GM18511 (cell line): ENCODE data around the gene SLC32A1.

Experiments
- ATAC-seq: cut with Tn5 transposase; IDR thresholded peaks from one replicate; pipeline ENCODE4 v1.9.1; 2021; ENCODE audit warnings: mild to moderate bottlenecking, moderate library complexity; ENCODE audit not compliant: unreplicated experiment

The SLC32A1 gene, protein sequence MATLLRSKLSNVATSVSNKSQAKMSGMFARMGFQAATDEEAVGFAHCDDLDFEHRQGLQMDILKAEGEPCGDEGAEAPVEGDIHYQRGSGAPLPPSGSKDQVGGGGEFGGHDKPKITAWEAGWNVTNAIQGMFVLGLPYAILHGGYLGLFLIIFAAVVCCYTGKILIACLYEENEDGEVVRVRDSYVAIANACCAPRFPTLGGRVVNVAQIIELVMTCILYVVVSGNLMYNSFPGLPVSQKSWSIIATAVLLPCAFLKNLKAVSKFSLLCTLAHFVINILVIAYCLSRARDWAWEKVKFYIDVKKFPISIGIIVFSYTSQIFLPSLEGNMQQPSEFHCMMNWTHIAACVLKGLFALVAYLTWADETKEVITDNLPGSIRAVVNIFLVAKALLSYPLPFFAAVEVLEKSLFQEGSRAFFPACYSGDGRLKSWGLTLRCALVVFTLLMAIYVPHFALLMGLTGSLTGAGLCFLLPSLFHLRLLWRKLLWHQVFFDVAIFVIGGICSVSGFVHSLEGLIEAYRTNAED

DNA sequence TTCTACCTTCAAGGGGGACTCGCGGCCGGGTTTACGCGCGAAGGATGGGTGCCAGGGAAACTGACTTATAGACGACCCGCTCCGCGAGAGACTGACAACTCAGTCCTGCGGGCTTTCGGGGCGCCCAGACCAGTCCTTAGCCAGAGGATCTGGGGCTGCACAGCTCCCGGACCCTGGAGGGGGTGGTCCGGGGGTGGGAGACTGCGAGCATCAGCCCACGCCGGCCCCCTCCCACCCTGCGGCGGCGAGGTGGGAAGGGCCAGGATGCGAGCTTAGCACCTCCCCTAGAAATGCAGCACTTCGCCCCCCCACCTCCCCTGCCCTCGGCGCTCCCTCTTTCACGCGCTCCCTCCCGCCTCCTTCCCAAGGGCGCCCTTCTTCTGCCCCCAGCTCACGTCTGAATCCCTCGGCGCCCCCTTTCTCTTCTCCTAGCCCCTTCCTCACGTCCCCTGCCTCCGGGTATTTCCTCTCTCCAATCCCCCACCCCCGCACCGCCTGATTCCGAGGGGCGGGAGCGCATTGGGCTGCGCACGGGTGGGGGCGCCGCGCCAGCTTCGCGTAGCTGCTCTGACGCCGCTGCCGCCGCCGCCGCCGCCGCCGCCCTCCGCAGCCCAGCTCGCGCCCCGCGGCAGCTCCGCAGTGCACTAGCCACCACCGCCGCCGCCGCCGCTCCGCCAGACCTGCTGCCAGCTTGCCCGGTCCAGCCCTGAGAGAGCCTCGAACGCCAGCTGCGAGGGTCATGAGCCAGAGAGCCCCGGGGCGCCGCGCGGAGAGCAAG is at the start of gene SLC32A1:
Gene SLC32A1 (plus strand): TSS at position 639 of the 778 bp plus-strand sequence. CDS start 239 bp downstream, outside the sequence.
- ATAC-seq: no peak

DNA sequence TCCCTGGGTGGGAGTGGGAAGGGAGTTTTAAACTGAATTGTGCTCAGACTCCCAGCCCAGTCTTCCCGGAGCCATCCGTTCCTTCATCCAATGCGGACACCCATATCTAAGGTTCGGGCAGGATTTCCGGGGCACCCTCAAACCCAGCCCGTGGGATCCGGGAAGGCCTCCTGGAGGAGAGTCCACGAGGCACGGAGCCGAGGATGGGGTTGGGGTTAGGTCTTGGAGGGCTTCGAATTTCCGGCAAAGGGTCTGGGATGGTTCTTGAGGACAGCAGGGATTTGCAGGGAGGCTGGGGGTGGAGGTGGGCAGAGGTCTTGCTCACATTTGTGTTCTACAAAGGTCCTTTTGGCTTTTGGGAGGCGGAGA is 49.5 kb upstream of the SLC32A1 start:
- no peak for ATAC-seq

DNA sequence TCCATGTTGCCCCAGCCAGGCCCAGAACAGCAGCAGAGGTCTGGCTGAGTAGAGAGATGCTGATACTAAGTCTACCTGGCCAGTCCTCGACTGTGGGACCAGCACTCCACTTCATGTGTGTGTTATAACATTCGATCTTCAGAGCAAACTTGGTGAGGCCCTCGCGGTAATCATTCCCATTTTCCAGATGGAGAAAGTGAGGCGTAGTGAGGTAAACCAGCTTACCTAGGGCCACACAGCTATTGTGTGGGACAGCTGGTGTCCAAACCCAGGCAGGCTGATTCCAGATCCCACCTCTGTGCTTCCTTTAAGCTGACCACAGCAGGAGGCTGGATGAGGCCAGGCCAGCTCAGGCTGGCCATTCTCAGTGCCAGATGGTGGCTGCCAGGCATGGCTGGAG is 47.7 kb upstream of the SLC32A1 start:
- ATAC-seq: no peak

DNA sequence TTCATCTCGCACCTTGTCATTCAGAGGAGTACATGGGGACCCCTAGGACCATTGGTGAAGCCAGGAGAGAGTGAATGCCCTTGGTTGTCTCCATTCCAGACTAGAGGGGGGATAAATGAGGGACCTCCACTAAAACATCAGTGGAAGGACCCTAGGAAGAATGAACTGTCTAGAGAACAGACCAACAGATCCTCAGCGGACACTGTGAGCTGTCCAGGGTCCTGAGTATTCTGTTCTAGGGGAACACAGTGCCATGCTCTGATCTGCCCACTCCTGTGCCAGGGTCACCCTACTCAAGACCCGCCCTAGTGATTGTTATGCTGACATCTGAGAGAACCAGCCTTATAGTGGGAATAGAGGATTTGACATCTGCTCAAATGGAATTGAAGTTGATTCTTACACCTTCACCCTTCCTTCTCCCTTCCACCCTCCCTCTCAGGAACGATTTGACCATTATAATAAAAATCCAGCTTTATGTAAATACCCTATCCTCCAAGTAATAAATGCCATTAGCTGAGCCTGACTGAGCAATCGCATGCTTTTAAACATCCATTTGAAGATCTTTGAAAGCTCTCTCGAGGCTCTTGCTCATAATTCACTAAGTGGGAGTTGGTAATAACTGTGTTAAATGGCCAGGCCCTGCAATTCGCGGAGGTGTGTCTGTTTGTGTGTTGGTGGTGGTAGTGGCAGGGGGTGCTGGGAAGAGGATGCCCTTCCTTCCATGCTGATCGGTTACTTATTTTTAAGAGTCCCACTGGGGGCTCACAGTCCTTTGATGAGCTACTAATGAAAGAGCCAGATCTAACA is 43.6 kb upstream of the SLC32A1 start:
- ATAC-seq: no peak

DNA sequence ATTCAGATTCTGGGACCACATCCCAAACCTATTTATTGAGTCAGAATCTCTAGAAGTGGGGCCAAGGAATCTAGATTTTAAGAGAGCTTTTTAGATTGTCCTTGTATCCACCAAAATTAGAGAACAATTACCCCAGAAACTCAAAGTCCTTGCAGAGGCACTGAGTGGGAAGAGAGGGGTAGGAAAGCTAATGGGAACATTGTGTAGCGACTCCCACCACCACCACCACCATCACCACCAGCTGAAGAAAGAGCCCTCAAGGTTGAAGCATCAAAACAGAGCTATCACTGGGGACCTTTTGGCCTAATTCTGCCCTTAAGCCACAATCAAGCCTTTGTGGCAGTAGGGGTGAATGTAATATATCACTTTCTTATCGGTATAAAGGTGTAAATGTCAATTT is 39.0 kb upstream of the SLC32A1 start:
- ATAC-seq: no peak

DNA sequence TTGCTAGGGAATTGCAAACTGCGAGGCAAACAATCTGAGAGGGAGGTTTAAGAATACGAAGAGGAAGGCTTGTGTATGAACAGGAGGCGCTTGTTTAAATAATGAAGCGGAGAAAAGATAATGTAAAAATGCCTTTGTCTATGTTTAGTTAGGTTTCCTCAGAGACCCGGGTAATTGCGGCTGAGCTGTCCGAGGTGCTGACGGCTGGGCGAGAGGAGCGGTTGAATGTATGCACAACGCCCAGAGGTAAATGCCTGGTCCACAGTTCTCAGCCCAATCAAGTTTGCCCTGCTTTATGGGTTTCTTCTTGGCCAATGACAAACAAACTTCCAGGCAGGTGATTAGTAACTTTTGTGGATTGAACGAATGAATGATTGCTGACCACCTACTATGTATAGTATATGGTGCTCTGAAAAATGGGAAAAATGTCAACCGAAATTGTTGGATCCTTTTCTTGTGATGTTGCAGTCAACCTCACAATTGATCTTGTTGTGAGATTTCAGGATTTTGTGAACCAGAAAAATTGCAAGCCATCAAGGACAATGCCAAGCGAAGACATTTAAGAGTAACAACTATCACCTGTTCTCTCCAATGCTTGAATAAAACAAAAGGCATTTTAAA is 38.3 kb upstream of the SLC32A1 start:
- no peak for ATAC-seq

DNA sequence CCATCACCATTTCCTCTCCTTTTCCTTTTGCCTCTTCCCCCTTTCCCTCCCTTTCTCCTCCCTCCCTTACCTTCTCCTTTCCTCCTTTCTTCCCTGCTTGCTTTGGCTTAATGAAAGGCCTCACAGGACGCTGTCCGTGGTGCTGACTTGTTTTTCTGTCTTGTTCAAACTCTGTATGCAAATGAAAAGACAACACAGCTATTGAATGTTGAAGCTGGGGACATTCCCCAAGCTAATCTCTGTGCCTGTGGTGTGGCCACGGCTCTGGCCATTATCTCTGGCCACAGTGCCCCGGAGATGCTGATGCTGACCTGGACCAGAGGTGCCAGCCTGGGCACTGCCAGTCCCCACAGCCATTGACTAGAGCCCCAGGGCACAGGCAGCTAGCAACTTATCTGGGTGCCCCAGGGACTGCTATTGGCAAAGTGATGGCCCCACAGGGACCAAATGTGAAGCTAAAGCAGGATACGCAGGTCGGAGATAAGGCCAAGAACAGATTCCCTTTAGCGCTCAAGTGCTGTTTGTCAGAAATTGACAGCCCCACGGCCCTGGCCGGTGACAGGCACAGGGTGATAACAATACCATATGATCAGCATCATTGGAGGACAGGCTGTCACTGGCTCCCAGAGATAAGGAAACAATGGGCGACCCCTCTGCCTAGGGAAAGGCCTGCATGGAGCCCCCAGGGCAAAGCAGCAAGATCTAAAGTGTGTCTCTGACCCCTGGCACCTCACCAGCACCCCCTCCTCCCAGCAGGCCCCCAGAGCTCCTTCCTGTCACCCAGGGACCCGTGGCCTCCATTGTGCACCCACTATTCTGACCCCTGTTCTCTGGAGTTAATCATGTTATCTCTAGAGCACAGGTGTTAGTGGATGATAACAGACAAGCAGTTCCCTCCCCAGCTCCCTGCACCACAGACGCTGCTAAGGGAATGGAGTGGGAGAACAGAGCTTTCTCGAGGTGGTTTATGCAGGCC is 31.6 kb upstream of the SLC32A1 start:
- no peak for ATAC-seq

DNA sequence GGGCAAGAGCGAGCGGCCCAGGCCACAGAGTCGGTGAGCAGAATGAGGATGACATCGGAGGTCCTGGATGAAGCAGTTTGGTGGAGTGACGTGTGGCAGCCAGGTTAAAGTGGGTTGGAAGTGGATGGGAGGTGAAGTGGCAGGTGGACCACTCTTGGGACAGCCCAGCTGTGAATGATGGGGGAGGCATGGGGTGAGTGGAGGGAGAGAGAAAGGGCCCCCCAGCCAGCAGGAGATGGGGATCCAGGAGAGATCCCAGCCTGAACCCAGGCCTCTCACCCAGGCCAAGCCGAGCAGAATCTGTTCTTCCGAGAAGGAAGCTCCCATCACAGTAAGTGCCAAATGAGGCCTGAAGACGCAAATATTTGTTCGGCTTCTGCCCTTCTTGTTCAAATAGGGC is 27.0 kb upstream of the SLC32A1 start:
- no peak for ATAC-seq

DNA sequence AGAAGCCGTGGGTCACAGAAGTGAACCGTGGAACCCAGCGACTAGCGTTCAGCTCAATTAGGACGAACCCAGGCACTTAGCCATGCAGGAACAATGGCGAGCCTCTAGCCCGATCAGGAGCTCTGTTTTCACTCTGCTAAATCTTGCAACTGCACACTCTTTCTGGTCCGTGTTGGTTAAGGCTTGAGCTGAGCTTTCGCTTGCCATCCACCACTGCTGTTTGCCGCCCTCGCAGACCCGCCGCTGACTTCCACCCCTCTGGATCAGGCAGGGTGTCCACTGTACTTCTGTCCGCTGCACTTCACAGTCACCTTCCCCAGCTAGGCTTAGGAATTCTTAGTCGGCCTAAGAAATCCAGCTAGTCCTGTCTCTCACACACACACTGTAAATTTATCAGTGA is 25.7 kb upstream of the SLC32A1 start:
- no peak for ATAC-seq

DNA sequence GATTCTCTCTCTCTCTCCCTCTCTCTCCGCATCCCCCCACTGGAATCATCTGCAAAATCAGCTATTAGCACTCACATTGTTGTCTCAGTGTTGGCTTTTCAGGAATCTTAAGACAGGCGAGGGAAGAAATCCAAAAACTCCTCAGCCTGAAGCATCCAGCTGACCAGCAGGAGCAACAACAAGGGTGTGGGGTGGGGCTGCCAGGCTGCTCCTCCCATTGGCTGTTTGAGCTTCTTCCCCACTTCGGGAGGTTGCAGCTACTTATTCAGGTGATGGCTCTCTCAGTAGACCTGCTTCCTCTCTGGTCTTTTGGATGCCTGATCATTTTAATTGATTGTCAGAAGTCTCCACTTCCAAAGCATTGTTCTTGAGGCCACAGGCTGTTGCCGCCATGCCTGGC is 24.1 kb upstream of the SLC32A1 start:
- ATAC-seq: no peak

DNA sequence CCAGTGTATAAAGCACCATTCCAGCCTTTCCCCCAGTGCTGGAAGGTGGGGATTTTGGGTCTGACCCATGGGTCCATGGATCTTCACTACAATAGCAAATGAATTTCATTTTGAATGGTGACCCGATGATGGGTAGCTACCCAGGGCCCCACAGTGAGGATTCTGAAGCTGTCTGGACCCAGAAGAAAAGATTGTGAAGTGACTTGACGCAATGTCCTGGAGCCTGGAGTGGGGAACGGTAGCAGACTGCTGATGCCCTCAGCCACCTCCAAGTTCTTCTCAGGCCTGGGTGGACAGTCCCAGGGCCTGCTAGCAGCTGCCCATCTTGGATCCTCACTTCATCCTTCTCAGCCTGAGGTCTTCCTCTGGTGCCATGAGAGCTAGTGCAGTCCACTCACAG is 23.4 kb upstream of the SLC32A1 start:
- ATAC-seq: no peak

DNA sequence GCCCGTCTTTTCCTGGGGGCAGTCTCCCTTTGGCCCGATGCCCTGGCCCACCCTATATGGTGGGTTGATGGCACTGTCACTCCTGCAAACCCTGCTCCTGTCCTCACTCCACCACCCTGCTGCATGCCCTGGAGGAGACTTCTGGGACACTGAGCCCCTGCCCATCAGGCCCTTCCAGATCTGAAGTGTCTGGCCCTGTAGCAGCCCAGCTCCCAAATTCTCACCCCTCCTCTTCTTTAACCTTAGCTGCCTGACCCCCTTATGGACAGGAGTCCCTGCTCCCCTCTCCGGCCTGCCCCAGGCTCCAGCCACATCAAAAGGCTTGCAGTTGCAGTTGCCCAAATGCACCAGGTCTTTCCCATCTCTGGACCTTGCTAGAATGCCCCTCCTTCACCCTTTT is 20.8 kb upstream of the SLC32A1 start:
- no peak for ATAC-seq

DNA sequence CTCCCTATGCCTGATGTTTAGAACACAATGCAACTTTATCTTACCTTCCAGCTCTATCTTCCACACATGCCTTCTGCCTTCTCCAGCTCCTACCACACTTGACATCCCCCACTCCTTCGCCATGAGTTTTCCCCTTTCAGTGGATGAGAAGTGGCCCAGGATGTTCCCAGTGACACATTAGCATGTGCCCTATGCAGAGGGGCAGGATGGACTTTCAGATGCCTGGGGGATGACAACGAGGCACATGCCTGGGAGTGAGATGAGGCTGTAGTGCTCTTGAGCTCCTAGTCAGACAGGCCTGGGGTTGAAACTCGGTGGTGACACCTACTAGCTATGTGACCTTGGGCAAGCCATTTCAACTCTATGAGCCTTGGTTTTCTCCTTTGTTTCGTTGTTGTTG is 20.1 kb upstream of the SLC32A1 start:
- ATAC-seq: no peak

DNA sequence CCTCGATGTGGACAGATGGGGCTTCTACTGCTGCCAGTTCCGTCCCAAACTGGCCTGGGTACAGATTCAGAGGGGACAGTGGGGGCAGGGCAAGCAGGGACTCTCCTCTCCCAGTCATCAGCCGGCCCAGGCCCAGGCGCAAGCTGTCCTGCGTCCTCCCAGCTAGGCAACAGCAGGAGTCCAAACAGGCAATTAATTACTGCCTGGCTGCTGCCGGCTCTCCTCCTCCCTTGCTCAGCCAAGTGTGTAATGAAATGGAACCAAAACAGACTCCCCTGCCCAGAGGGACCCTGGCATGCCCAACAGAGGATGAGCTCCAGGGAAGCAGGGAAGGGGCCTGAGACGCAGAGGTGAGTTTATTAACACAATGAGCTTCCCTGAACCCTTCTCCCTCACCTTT is 17.8 kb upstream of the SLC32A1 start:
- no peak for ATAC-seq

DNA sequence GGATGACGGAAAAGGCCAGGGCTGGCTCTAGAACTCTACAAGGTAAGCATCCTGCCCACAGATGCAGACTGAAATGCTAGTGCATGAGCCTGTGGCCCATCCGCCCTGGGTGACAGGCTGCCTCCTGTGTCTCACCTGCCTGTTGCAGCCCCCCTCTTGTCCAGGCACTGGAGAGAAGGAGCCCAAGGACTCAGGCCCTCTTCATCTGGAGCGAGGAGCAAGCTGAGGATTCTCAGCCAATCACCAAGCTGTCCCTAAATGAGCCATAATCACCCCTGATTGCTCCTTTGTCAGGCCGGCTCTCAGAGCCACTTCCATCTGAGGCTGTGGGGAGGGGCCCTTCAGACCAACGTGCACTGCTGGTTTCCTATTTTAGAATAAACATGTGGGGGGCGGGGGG is 10.0 kb upstream of the SLC32A1 start:
- no peak for ATAC-seq

DNA sequence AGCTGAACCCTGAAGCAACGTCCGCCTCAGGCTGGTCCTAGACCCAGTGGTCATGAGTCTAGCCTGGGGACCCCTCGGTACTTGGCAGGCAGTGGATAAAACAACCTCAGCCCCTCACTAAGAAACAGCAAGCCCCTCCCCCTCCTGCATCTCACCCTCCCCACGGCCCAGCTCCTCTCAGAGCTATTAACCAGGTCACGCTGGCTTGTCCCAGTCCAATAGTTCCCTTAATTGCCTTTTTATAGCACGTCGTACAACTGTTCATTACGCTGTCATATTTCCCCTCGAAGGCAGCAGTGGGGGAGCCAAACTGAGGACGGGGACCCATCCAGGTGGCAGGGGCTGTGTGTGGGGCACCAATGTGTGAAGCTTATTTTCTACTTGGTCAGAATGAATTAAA is 8.6 kb upstream of the SLC32A1 start:
- ATAC-seq: no peak

DNA sequence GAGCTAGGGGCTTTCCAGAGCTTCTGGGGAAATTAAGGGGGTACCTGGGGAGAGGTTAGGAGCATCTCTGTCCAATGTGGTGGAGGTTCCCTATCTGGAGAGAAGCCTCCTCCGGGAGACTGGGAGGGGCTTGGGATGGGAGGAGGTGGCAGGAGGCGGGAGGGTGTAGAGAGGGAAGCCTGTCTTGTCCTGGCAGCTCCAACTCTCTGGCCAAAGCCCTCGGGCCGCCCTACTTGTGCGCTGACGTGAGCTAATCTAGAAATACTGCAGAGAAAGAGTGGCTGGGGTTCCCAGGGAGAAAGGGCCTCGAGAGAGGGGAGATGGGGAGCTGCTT is 1.6 kb upstream of the SLC32A1 start:
- ATAC-seq: no peak

DNA sequence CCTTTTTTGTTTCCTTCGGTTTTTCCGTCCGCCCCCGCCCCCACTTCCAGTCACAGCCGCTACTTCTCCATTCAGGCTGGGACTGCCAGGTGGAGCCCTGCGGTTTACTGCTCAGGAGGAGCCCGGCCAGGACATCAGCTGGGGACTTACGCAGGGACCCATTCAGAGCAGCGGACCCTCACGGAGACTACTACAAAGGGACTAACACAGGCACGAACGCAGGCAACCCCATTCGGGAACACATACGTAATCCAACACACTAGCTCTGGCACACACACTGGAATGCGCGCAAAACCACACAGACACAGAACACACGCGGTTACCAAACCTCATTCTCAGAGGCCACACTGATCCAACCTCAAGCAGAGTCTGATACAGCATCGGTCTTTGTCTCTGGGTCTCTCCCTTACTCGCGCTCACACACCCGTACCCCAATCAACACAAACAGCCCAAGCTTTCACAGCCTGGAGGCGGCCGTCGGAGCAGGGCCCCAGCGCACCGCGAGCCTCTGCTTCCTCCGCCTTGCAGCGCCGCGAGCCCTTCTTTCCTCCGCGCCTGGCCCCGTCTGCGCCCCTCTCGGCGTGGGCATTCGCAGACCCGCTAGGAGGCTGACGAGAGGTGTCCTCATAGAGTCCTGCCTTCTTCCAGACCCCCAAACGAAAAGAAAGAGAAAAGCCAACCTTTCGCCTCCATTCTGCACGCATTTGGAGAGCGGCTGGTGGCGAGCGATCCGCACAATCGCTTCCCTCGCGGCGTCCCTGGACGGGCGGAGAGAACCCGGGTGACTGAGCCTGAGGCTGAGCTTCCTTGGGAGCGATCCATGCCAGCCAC is 1.1 kb upstream of the SLC32A1 start:
- no peak for ATAC-seq

DNA sequence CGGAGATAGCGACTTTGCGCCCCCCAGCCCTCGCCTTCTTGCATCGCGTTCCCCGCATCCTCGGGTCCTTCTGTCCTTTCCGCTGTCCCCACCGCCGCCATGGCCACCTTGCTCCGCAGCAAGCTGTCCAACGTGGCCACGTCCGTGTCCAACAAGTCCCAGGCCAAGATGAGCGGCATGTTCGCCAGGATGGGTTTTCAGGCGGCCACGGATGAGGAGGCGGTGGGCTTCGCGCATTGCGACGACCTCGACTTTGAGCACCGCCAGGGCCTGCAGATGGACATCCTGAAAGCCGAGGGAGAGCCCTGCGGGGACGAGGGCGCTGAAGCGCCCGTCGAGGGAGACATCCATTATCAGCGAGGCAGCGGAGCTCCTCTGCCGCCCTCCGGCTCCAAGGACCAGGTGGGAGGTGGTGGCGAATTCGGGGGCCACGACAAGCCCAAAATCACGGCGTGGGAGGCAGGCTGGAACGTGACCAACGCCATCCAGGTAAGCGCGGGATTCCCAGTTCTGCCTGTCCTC is 401 bp downstream of the SLC32A1 start:
- ATAC-seq: no peak
